ES-I3 (cell line): ENCODE results near the gene RLBP1.

ENCODE experiments used
- H3K36me3 ChIP-seq: 2 replicates; pipeline ENCODE4 v1.6.1; 2013; ENCODE audit warnings: mild to moderate bottlenecking, low read length, control low read depth, moderate library complexity; ENCODE audit not compliant: insufficient read depth
- H3K4me1 ChIP-seq: 2 replicates; pipeline ENCODE4 v1.6.1; 2013; ENCODE audit warnings: mild to moderate bottlenecking, control low read depth, low read length; ENCODE audit not compliant: insufficient read depth
- H3K9ac ChIP-seq: 2 replicates; pipeline ENCODE4 v1.6.1; 2013; ENCODE audit warnings: low read depth, mild to moderate bottlenecking, low read length, moderate library complexity
- H3K9me3 ChIP-seq: 2 replicates; pipeline ENCODE4 v1.6.1; 2013; ENCODE audit warnings: mild to moderate bottlenecking, low read length, moderate library complexity; ENCODE audit not compliant: control insufficient read depth, insufficient read depth

RLBP1 gene

DNA sequence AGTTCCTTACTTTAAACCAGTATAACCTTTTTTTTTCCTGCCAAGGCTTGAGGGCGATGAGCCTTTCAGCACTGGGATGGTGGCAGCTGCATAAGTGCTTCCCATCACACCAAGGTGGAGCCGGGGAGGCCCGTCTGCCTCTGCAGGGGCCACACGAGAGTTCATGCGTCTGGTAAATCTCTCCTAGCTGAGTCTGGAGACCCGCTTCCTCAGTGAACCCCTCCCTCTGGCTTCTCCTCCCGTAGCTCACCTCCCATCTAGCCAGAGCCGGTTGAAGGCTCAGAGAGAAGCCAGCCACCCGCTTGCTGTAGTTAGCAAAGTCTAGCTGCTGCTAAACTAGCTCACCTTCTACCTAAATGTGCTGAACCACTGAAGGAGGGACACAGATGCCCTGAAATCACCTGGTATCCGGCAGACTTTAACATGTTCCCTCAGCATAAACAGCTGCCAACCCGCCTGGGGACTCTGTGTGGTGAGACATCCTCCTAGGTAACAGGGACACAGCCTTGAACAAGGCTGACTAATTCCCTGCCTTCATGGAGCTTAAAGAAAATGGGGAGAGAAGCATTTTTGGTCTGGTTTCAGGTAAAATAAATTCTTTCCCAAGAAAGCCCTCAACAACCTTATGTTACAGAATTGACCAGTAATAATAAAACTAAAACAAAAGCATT is 42.9 kb downstream of the RLBP1 start:
- no peaks in the 10 kb centered on the region for H3K4me1 ChIP-seq
- no peaks in the 10 kb centered on the region for H3K36me3 ChIP-seq
- no peak overlapping the region for H3K9ac ChIP-seq
- H3K9me3 ChIP-seq = no peaks in the 10 kb centered on the region

DNA sequence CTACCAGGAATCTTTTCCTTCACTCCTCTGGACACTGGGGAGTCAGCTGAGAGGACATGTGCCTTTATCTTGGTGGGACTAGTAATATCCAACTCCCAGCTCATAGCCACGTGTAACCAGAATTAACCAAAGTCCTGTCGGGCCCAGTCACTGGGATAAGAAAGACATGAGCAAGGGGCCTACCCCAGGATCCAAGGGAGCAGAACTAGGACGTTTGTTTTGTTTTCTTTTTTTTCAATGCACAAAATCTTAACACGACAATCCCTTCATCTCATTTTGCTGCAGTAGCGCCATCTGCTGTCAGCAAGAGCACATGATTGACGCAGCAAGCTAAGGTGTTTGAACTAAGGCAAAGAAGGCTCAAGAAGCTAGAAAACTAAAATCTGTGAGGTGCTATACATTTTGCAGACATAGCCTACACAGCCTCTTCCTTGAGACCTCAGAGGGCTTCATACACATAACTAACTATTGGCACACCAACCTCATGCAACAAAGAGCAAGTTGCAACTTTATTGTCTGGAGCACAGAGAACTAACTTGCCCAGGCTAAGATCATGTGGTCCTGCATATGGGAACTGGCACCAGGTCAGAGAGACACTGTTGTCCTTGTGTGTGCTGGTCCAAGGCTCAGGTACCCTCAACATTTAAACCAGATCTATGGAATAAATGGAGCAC is 43.6 kb downstream of the RLBP1 start:
- Histone ChIP-seq H3K9ac (no peak overlapping the region), H3K4me1 (no peaks in the 10 kb centered on the region), H3K36me3 (no peaks in the 10 kb centered on the region), H3K9me3 (no peaks in the 10 kb centered on the region)

DNA sequence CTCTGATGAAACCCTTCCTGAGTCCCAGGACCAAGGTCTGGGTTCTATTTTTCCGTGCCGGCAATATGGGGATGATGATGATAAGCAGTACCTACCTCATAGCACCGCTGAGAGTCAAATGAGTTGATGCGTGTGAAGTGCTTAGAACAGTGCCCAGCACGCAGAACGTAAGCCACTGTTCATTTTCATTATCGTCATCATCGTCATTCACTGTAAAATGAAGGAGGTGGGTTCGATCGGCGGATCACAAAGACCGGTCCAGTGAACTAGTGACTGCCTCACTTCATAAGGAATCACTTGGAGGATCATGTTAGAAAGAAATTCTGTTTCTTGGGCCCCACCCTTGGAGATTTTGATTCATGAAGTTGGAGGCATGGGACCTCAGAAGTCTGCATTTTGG is 44.3 kb downstream of the RLBP1 start:
- H3K9ac ChIP-seq = no peak overlapping the region
- H3K36me3 ChIP-seq = no peaks in the 10 kb centered on the region

DNA sequence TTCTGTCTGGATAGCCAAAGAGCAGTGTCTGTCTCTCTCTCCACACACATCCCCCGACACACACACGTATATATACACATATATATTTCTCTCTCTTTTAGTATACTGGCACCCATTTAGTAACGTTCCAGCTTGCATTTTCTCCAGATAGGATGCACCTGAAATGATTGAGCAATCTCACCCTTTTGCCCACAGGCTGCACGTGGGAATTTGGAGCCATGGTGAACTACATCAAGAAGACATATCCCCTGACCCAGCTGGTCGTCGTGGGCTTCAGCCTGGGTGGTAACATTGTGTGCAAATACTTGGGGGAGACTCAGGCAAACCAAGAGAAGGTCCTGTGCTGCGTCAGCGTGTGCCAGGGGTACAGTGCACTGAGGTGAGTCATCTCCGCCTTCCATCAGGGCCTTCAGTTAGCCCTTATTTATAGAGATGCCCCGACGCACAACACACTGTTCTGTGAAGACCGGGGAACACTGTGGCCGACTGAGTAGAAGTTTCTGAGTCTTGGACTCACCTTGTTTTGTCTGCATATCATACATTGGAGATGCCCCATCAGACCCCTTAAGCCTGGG is 45.7 kb downstream of the RLBP1 start:
- Histone ChIP-seq H3K36me3 (no peaks in the 10 kb centered on the region), H3K4me1 (no peaks in the 10 kb centered on the region), H3K9me3 (no peaks in the 10 kb centered on the region), H3K9ac (no peak overlapping the region)

More for the DNA sequence above, 44.3 kb downstream of the RLBP1 start:
- H3K9me3 ChIP-seq = no peaks in the 10 kb centered on the region
- no peaks in the 10 kb centered on the region for H3K4me1 ChIP-seq

DNA sequence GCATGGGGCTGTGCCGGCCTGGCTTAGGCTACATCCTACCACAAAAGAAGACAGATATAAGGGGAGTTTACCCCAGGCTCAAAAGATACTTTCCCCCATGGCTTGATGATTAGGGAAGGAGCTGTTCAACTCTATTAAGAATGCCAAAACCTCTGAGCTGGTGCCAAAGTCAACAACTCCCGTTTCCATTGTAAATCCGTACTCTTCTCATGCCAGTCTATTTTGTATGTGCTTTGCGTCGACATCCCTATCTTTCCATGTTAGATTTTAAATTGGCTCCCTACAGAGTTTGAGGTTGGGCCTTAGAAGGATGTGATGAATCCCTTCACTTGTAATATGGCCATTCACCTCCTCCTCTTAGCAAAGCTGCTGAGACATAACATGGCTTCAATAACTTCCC is 46.9 kb downstream of the RLBP1 start:
- no peaks in the 10 kb centered on the region for H3K36me3 ChIP-seq
- no peak overlapping the region for H3K9ac ChIP-seq
- no peaks in the 10 kb centered on the region for H3K4me1 ChIP-seq
- H3K9me3 ChIP-seq = no peaks in the 10 kb centered on the region

DNA sequence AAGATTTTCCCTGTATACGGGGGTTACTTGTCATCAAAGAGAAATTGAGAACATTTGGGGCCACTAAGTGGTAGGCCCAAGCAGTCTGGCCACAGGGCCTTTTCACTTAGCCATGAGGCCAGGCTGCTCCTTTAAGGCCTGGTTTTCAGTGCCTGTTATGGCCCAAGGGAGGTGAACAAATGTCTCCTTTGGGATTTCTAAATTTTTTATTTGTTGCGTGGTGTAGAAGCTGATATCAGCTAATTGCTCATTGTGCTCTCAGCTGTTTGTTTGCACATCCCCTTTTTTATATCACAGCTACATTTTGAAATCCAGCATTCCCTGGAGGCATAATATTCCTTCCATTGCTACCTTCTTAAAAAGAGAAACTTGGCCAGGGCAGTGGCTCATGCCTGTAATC is 48.5 kb downstream of the RLBP1 start:
- no peaks in the 10 kb centered on the region for H3K9me3 ChIP-seq
- no peaks in the 10 kb centered on the region for H3K4me1 ChIP-seq
- H3K9ac ChIP-seq = no peak overlapping the region
- no peaks in the 10 kb centered on the region for H3K36me3 ChIP-seq

DNA sequence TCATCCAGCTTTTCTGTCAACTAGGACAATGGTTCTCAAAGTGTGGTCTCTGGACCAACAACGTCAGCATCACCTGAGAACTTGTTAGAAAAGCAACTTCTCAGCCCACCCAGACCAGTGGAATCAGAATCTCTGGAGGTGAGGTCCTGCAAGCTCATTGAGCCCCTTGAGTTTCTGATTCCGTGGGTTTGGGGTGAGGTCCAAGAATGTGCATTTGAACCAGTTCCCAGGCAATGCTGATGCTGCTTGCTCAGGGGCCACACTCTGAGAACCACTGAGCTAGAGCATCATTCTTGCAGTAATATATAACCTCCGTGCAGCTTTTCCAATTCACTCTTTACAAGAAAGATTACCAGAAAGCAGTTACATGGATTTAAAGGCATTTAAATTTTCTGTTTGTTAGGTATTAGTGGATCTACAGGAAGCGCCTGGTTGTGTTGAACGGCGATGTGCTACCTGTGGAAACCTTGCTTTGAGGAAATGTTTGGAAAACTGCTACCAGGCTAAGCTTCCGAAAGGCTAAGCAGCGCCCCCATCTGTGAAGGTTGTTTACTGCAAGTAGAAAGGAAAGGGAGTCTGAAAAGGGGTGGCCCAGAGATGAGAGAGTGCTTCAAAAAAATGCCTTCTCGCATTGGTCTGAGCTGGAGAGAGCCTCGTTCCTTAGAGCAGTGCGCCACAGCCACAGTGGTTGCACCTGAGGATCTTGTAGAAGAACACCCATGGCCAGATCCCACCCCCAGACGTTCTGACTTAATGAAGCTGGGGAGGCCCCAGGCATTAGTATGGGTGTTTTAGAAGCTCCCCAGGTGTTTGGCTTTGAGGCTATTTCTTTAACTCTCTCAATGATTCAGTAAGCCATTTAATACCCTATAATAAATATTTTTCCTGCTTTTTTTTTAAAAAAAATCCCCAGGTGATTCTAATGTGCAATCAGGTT is 50.0 kb downstream of the RLBP1 start:
- Histone ChIP-seq H3K9me3 (no peaks in the 10 kb centered on the region), H3K36me3 (no peaks in the 10 kb centered on the region), H3K9ac (no peak overlapping the region), H3K4me1 (peaks cover 11% of the 10 kb centered on the region)

DNA sequence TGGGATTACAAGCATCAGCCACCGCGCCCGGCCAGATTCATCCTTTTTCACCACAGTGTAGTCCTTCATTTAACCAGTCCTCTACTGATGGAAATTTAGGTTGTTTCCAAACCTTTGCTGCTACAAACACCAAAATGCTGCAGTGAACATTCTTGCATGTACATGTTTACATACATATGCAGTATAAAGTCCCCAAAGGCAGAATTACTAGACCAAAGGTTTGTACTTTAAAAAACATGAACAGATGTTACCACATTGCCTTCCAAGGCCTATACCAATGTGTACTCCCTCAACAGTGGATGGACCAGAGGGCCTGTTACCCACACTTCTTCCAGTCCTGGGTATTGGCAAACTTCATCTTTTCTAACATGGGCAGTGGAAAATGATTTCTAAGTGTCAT is 51.0 kb downstream of the RLBP1 start:
- Histone ChIP-seq H3K36me3 (no peaks in the 10 kb centered on the region), H3K9me3 (no peaks in the 10 kb centered on the region), H3K4me1 (peaks cover 21% of the 10 kb centered on the region), H3K9ac (no peak overlapping the region)

DNA sequence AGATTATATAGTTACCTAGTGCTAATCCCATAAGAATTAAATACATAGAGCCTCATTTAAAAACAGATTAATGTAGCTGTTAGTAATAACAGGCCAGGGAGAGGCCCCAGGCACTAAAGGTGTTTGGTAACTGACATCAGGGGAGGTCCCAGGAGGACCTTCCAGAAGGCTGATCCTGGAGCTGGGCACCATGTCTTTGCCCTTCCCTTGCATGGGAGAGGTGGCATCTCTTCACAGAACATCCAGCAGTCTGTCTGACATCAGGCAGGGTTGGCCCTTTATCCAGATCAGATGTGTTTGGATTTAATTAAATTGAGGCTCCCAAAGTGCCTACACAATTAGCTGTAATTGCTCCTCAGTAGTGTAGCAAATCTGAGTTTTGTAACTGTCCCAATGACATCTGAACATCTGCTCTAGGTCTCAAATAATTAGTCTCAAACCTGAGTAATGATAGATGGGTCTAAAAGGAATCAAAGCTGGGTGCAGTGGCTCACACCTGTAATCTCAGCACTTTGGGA is 53.0 kb downstream of the RLBP1 start:
- Histone ChIP-seq H3K9ac (no peak overlapping the region), H3K36me3 (no peaks in the 10 kb centered on the region), H3K9me3 (no peaks in the 10 kb centered on the region), H3K4me1 (peaks cover 22% of the 10 kb centered on the region)

DNA sequence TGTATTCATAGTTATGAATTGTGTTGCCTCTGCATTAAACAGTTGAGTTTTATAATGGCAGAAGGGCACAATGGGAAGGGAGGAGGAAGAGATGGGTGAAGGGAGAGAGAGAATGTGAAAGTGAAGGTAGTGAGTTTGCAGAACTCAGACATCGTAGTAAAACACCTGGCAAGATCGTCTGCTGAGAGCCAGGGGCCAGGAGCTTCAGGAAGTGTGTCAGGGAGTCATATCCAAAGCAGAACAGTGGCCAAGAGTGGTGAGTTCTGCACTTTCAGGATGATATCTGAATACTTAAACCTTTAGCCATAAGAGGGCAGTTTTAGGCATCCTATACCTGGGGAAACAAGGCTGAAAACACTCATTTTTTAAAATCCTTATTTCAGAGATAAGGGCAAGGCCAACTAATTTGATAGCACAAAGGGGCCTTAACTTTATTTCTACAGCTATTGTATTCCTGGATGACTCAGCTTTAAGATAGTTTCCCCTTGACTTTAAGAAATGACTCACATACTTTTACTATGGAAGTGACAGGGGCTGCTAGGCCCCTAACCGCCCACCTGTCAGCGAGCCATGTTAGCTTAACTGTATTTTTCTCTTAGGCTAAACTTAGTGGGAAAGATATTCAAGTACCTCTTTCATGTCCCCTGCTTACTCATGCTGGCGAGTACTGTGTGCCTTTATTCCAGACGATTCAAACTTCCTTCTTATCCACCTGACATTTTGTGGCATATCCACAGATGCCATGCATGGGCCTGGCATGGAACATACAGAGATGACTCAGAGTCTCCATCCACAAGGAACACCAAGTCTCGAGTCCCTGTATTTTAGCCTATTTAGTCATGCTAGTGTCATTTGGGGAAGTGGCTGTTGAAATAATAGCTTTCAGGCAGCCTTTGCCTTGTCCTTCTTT is 53.9 kb downstream of the RLBP1 start:
- Histone ChIP-seq H3K9ac (no peak overlapping the region), H3K36me3 (no peaks in the 10 kb centered on the region), H3K4me1 (peaks cover 22% of the 10 kb centered on the region), H3K9me3 (no peaks in the 10 kb centered on the region)

DNA sequence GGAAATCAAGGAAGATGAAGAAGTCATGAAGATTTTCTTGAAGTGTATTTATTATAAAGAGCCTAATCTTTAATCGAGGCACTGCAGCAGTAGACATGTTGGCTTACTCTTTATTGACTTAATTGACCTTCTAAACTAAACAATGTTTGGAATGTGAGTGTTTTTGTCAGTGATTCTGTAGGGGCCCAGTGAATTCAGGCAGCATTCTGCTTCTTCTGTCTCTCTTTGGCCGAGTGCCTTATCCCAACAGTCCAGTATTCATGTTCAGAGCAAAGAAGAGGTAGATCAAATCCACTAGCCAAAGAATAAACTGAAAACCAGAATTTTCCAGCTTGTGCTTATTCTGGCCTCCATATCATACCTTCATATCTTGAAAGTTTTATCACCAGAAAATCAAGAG is 55.7 kb downstream of the RLBP1 start:
- Histone ChIP-seq H3K4me1 (peaks cover 22% of the 10 kb centered on the region), H3K9ac (no peak overlapping the region), H3K36me3 (no peaks in the 10 kb centered on the region)

DNA sequence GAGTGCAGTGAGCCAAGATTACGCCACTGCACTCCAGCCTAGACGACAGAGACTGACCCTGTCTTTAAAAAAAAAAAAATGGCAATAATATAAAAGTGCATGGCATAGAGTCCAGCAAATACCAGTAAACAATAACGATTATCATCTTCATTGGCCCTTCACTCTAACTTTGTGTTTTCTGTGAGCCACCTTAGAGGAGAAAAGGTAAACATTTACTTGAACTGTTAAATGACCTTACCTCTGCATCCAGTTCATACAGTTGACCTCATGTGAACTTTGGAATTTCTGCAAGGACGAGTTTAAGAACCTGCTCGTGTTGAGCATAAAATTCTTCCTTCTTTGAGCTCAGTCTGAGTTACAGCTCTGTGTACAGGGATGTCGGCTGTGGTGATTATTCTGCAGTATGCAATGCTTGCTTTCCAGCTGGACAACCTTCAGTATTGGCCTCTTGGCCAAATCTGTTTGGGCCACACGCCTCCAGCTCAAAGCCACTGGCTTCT is 56.6 kb downstream of the RLBP1 start:
- Histone ChIP-seq H3K36me3 (no peaks in the 10 kb centered on the region), H3K9me3 (no peaks in the 10 kb centered on the region), H3K9ac (no peak overlapping the region), H3K4me1 (peaks cover 22% of the 10 kb centered on the region)

More for the DNA sequence above, 55.7 kb downstream of the RLBP1 start:
- H3K9me3 ChIP-seq = no peaks in the 10 kb centered on the region

DNA sequence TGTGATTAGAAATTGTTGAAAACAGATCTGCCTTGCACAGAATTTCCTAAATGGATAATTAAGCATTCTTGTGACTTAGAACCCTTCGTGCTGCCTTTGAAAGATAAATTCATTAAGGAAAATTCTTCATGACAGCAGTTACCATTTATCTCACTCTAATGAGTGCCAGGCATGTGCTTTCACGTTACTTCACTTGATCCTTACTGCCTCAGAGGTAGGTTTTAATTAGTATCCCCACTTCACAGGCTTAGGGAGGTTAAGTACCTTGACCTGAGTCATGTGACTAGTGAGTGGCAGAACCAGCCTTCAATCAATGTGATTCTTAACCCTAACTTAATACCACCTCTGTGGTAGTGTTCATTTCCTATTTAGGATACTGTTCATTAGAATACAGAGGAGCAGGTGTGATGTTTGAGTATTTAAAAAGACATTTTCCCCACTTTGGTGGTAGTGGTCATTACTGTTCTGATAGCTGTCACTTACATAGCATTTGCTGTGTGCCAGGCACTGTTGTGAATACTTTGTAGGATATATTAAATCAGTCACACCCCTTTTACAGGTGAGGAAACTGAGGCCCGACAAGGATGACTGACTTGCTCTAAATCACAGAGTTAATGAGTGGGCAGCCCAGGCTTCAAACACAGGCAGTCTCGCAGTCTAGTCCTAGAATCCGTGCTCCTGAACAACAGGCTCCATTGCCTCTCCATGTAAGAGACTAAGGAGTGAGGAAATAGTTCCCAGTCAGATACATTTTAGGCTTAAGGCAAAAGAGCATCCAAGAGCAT is 57.9 kb downstream of the RLBP1 start:
- no peaks in the 10 kb centered on the region for H3K36me3 ChIP-seq
- no peaks in the 10 kb centered on the region for H3K9me3 ChIP-seq
- H3K4me1 ChIP-seq = peaks cover 22% of the 10 kb centered on the region
- no peak overlapping the region for H3K9ac ChIP-seq
